Trophoblast cell (in vitro differentiated cells and primary cell): Measurements from ENCODE around the gene TMEM260.
A peak's percentile ranks its signal among the peaks of the same experiment; 100 is the strongest.

Experiments
- DNase-seq, 2 donors: peaks; one replicate each; pipeline ENCODE4 v3.0.0-alpha.2; 2016
- H2AFZ ChIP-seq: 2 replicates; pipeline ENCODE4 v1.6.1; 2013; ENCODE audit warnings: low read length, moderate library complexity, mild to moderate bottlenecking; ENCODE audit not compliant: insufficient read depth, poor library complexity
- H2AK5ac ChIP-seq: 2 replicates; pipeline ENCODE4 v1.6.1; 2013; ENCODE audit warnings: mild to moderate bottlenecking, low read length
- H2BK120ac ChIP-seq: 2 replicates; pipeline ENCODE4 v1.6.1; 2013; ENCODE audit warnings: low read length, mild to moderate bottlenecking, moderate library complexity; ENCODE audit not compliant: insufficient read depth, poor library complexity
- H2BK12ac ChIP-seq: 2 replicates; pipeline ENCODE4 v1.6.1; 2013; ENCODE audit warnings: mild to moderate bottlenecking, low read length, moderate library complexity
- H2BK5ac ChIP-seq: 2 replicates; pipeline ENCODE4 v1.6.1; 2013; ENCODE audit warnings: low read length, low read depth, moderate library complexity, mild to moderate bottlenecking; ENCODE audit not compliant: poor library complexity
- H3K14ac ChIP-seq: 2 replicates; pipeline ENCODE4 v1.6.1; 2013; ENCODE audit warnings: mild to moderate bottlenecking, low read length
- H3K18ac ChIP-seq: 2 replicates; pipeline ENCODE4 v1.6.1; 2013; ENCODE audit warnings: mild to moderate bottlenecking, low read length
- H3K23ac ChIP-seq: 2 replicates; pipeline ENCODE4 v1.6.1; 2013; ENCODE audit warnings: low read length
- H3K27ac ChIP-seq: 2 replicates; pipeline ENCODE4 v1.5.1; 2013; ENCODE audit warnings: low read depth, mild to moderate bottlenecking, inconsistent platforms, low read length, moderate library complexity
- H3K27me3 ChIP-seq: 2 replicates; pipeline ENCODE4 v1.6.1; 2013; ENCODE audit warnings: inconsistent platforms, mild to moderate bottlenecking, low read length, moderate library complexity; ENCODE audit not compliant: insufficient read depth
- H3K36me3 ChIP-seq, 2 experiments: 1 replicate in 1 of 2; 2 replicates in 1 of 2; pipeline ENCODE4 v1.6.1; 2013; ENCODE audit warnings: low read length in 2 of 2, mild to moderate bottlenecking in 2 of 2, moderate library complexity in 1 of 2; ENCODE audit not compliant: insufficient read depth in 2 of 2, control insufficient read depth in 1 of 2
- H3K4ac ChIP-seq: 2 replicates; pipeline ENCODE4 v1.6.1; 2013; ENCODE audit warnings: low read depth, mild to moderate bottlenecking, low read length, moderate library complexity
- H3K4me1 ChIP-seq, 2 experiments: 1 replicate in 1 of 2; 2 replicates in 1 of 2; pipeline ENCODE4 v1.6.1; 2013; ENCODE audit warnings: low read length in 2 of 2, mild to moderate bottlenecking in 2 of 2, moderate library complexity in 1 of 2; ENCODE audit not compliant: insufficient read depth in 2 of 2, control insufficient read depth in 1 of 2
- H3K4me2 ChIP-seq: 2 replicates; pipeline ENCODE4 v1.6.1; 2013; ENCODE audit warnings: inconsistent platforms, mild to moderate bottlenecking, low read length, moderate library complexity
- H3K4me3 ChIP-seq: 2 replicates; pipeline ENCODE4 v1.5.1; 2013; ENCODE audit warnings: mild to moderate bottlenecking, low read depth, low read length, inconsistent platforms
- H3K79me1 ChIP-seq: one replicate; pipeline ENCODE4 v1.6.1; 2013; ENCODE audit warnings: low read length
- H3K79me2 ChIP-seq: 2 replicates; pipeline ENCODE4 v1.6.1; 2013; ENCODE audit warnings: low read length, mild to moderate bottlenecking; ENCODE audit not compliant: control insufficient read depth, insufficient read depth, poor library complexity
- H3K9ac ChIP-seq: 2 replicates; pipeline ENCODE4 v1.6.1; 2013; ENCODE audit warnings: mild to moderate bottlenecking, low read length
- H3K9me3 ChIP-seq: 2 replicates; pipeline ENCODE4 v1.6.1; 2013; ENCODE audit warnings: low read depth, mild to moderate bottlenecking, control low read depth, inconsistent platforms, low read length; ENCODE audit not compliant: insufficient read depth
- H4K12ac ChIP-seq: 2 replicates; pipeline ENCODE4 v1.6.1; 2013; ENCODE audit warnings: low read depth, mild to moderate bottlenecking, low read length, moderate library complexity
- H4K8ac ChIP-seq: 2 replicates; pipeline ENCODE4 v1.6.1; 2013; ENCODE audit warnings: low read depth, mild to moderate bottlenecking, low read length, moderate library complexity
- H4K91ac ChIP-seq: one replicate; pipeline ENCODE4 v1.6.1; 2013; ENCODE audit warnings: low read depth, mild to moderate bottlenecking, low read length, moderate library complexity
- WGBS: extraction: QIAGEN DNeasy Blood & Tissue Kit; methylation state at CpG from one replicate; pipeline ENCODE4 v1.1.7; 2013; ENCODE audit warnings: missing lambda C conversion rate; ENCODE audit not compliant: insufficient read length, insufficient coverage; ENCODE audit errors: extremely low coverage; 5-methylcytosine and 5-hydroxymethylcytosine counted together

TMEM260 gene

DNA sequence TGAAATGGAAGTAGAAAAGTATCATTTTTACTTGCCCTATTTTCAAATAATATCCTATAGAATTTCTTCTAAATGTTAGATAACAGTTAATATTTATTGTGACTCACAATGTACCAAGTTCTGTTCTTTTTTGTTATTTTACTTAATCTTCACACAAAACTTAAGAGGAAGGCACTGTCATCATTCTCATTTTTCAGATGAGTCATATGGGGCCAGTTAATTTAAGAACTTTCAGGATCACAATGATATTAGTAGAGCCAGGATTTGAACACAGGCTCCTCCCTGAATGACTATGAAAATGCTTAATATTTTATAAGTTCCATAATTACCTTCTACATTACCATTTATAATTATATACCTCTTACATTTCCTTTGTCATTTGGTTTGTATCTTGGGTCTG is 10.4 kb upstream of the TMEM260 start:
- H3K9me3 ChIP-seq = no peaks in the 10 kb centered on the region
- no peaks in the 10 kb centered on the region for H3K27me3 ChIP-seq
- no peak overlapping the region for H3K4me3 ChIP-seq
- no peak overlapping the region for H2BK5ac ChIP-seq
- no peak overlapping the region for H3K27ac ChIP-seq
- H2BK12ac ChIP-seq = no peak overlapping the region
- no peak overlapping the region for H3K14ac ChIP-seq
- H3K36me3 ChIP-seq = no peaks in the 10 kb centered on the region
- no peaks in the 10 kb centered on the region for H3K79me2 ChIP-seq
- no peak overlapping the region for H3K4ac ChIP-seq
- no peak overlapping the region for H3K18ac ChIP-seq
- no peaks in the 10 kb centered on the region for H3K79me1 ChIP-seq
- H3K23ac ChIP-seq = no peak overlapping the region
- H3K4me1 ChIP-seq = no peaks in the 10 kb centered on the region
- no peak overlapping the region for H4K91ac ChIP-seq
- no peak overlapping the region for H2AFZ ChIP-seq
- H4K12ac ChIP-seq = no peak overlapping the region
- H3K4me2 ChIP-seq = no peak overlapping the region
- H3K9ac ChIP-seq = no peak overlapping the region
- no peak overlapping the region for H4K8ac ChIP-seq
- DNase-seq = no peak
- H2BK120ac ChIP-seq = no peak overlapping the region
- H2AK5ac ChIP-seq = no peak overlapping the region

DNA sequence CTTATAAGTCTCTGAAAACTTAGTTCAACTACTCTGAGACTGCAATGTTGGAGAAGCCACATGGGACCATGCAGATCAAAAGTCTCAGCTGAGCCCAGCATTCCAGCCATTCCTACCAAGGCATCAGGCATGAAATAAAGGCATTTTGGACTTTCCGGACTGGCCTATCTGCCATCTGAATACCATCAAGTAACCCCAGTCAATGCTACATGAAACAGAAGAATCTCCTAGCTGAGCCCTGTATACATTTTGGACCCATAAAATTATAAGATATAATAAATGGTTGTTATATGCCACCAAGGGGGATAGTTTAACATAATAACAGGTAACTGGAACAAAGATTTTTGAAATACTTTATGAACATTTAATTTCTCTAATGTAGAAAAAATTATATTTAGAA is 9.3 kb upstream of the TMEM260 start:
- H3K4me2 ChIP-seq = no peak overlapping the region
- H2BK120ac ChIP-seq = no peak overlapping the region
- no peak overlapping the region for H3K23ac ChIP-seq
- no peaks in the 10 kb centered on the region for H3K36me3 ChIP-seq
- H3K18ac ChIP-seq = no peak overlapping the region
- H3K4me1 ChIP-seq = no peaks in the 10 kb centered on the region
- no peak overlapping the region for H3K14ac ChIP-seq
- no peak overlapping the region for H3K4me3 ChIP-seq
- H3K4ac ChIP-seq = no peak overlapping the region
- no peak overlapping the region for H2AK5ac ChIP-seq
- H3K79me2 ChIP-seq = no peaks in the 10 kb centered on the region
- H3K79me1 ChIP-seq = no peaks in the 10 kb centered on the region
- H3K27ac ChIP-seq = no peak overlapping the region
- no peak overlapping the region for H3K9ac ChIP-seq
- WGBS = no CpG with 5 or more reads among the region's 1 CpG
- H3K9me3 ChIP-seq = no peaks in the 10 kb centered on the region
- no peak for DNase-seq
- no peak overlapping the region for H4K91ac ChIP-seq
- no peak overlapping the region for H4K8ac ChIP-seq
- no peak overlapping the region for H2BK12ac ChIP-seq
- H2BK5ac ChIP-seq = no peak overlapping the region
- H4K12ac ChIP-seq = no peak overlapping the region
- no peaks in the 10 kb centered on the region for H3K27me3 ChIP-seq
- H2AFZ ChIP-seq = no peak overlapping the region

DNA sequence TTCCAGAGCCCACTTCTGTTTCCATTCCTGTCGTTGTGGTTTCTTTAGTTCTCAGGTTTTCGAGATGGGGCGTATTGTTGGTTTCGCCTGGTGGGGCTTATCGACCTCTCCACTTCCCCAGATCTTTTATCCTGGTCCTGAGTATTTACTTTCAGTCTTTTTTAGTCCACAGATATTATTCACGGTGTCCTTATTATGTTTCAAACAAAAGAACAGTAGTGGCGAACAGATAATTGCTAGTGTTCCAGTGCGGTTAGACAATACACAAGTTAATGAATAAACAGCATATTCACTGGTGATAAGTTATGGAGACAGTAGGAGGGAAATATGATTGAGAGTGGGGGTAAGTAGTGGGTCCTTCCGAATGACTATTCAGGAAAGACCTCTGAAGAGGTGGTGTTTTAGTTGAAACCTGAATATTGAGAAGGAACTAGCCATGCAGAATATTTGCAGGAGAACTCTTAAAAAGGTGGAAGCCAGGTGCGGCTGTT is 668 bp downstream of the TMEM260 start:
- Histone ChIP-seq H2BK12ac (no peak overlapping the region), H2AK5ac (peak overlapping the region; percentile 44), H3K4me1 (peaks cover 3 to 6% of the 10 kb centered on the region in 2 experiments), H3K27ac (no peak overlapping the region), H3K79me1 (peaks cover 8% of the 10 kb centered on the region), H3K9ac (peak overlapping the region; percentile 94), H4K12ac (peak overlapping the region; percentile 99), H3K4me3 (peak overlapping the region; percentile 99), H4K91ac (peak overlapping the region; percentile 80), H2BK120ac (peak overlapping the region; percentile 98), H3K79me2 (peaks cover 10% of the 10 kb centered on the region), H2BK5ac (peak overlapping the region; percentile 91), H4K8ac (peak overlapping the region; percentile 99), H3K23ac (no peak overlapping the region), H3K18ac (peak overlapping the region; percentile 98), H3K9me3 (no peaks in the 10 kb centered on the region), H3K14ac (peak overlapping the region; percentile 98), H3K27me3 (no peaks in the 10 kb centered on the region), H3K4me2 (peak overlapping the region; percentile 57), H3K4ac (peak overlapping the region; percentile 95), H2AFZ (peak overlapping the region; percentile 100), H3K36me3 (no peaks in the 10 kb centered on the region)
- no CpG with 5 or more reads among the region's 10 CpGs for WGBS
- DNase-seq = no peak

DNA sequence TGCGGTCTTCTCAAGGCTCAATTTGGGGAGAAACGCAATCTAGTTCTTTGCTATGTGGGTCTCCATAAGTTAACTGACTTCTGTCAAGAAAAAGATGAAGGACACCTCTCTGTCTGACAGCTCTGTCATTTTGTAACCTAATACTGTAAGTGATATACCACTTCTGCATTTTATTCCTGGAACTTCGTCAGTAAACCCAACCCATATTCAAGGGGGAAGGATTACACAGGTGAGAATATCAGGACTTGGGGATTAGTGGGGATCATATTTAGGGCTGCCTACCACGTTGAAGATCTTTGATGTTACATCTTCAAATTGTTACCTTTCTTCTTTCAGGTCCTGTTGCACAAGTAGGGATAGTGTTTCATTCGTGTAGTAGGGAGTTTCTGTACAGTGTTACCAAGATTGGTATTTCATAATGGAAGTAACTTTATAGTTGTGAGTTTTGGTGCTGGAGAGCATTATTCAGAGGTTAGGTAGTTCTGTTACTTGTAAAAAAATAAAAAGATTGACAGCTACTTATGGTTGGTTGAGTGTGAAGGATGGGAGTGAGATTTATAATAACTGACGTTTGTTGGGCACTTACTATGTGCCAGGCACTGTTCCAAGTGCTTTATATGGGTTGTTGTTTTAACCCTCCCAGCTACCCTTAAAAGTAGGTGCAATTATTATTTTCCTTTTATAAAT is 1.6 kb downstream of the TMEM260 start:
- Histone ChIP-seq H3K79me2 (peaks cover 10% of the 10 kb centered on the region), H2AK5ac (no peak overlapping the region), H3K4me3 (no peak overlapping the region), H3K14ac (no peak overlapping the region), H2AFZ (no peak overlapping the region), H3K36me3 (no peaks in the 10 kb centered on the region), H3K18ac (no peak overlapping the region), H2BK5ac (no peak overlapping the region), H4K12ac (peak overlapping the region; percentile 43), H3K79me1 (peaks cover 8% of the 10 kb centered on the region), H3K9me3 (no peaks in the 10 kb centered on the region), H3K27me3 (no peaks in the 10 kb centered on the region), H2BK120ac (no peak overlapping the region), H3K27ac (no peak overlapping the region), H3K4me1 (peaks cover 3 to 6% of the 10 kb centered on the region in 2 experiments), H2BK12ac (no peak overlapping the region), H3K4ac (peak overlapping the region; percentile 75), H3K23ac (no peak overlapping the region), H4K91ac (no peak overlapping the region), H3K4me2 (peak overlapping the region; percentile 57), H4K8ac (peak overlapping the region; percentile 19), H3K9ac (no peak overlapping the region)
- DNase-seq = no peak
- WGBS = no CpG with 5 or more reads among the region's 6 CpGs
